Activated T-cell treated with anti-CD3 and anti-CD28 coated beads, Interleukin-2, amount 50 U/mL, for 4 hours (primary cell): Measurements from ENCODE around the gene PLAU. TPM values are rescaled to one million over a fixed set of nuclear protein-coding genes. Genes with fewer than 3 reads are reported as not detected.
"Not testable (repeated sequence)": the region's sequence is repeated elsewhere in the genome, so short reads cannot be mapped to it uniquely, and the experiment has no call there.

Source experiments
- ATAC-seq, 2 donors: fragments of 200-7000 bp; cut with Tn5 transposase; one replicate each; pipeline ENCODE4 v1.10.0; 2021
- DNase-seq: peaks from one replicate; pipeline ENCODE4 v3.0.0-alpha.2; 2020
- H3K27me3 Mint-ChIP-seq: one replicate; pipeline ENCODE4 v1.8.0; 2021; ENCODE audit warnings: low read depth, mixed read lengths
- H3K36me3 Mint-ChIP-seq: one replicate; pipeline ENCODE4 v1.8.0; 2022; ENCODE audit warnings: mixed read lengths; ENCODE audit not compliant: insufficient read depth
- H3K4me1 Mint-ChIP-seq: one replicate; pipeline ENCODE4 v1.8.0; 2021; ENCODE audit warnings: low read depth, mixed read lengths
- H3K4me3 Mint-ChIP-seq: one replicate; pipeline ENCODE4 v1.8.0; 2021; ENCODE audit warnings: mild to moderate bottlenecking, moderate library complexity, mixed read lengths
- H3K9me3 Mint-ChIP-seq: one replicate; pipeline ENCODE4 v1.8.0; 2021; ENCODE audit warnings: mixed read lengths
- total RNA-seq, 3 donors: library from RNA; stranded (reverse); gene quantifications; one replicate each; pipeline ENCODE4 v1.2.1, GENCODE V29; 2021

PLAU gene
- total RNA-seq, 3 donors from 2014 or later = 0.82 to 1.1 (median 0.84) TPM

DNA sequence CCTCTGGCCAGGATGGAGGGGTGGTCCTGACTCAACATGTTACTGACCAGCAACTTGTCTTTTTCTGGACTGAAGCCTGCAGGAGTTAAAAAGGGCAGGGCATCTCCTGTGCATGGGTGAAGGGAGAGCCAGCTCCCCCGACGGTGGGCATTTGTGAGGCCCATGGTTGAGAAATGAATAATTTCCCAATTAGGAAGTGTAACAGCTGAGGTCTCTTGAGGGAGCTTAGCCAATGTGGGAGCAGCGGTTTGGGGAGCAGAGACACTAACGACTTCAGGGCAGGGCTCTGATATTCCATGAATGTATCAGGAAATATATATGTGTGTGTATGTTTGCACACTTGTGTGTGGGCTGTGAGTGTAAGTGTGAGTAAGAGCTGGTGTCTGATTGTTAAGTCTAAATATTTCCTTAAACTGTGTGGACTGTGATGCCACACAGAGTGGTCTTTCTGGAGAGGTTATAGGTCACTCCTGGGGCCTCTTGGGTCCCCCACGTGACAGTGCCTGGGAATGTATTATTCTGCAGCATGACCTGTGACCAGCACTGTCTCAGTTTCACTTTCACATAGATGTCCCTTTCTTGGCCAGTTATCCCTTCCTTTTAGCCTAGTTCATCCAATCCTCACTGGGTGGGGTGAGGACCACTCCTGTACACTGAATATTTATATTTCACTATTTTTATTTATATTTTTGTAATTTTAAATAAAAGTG lies 6.0 kb downstream of the PLAU start:
- peaks cover 16% of the 10 kb centered on the region for H3K4me1 Mint-ChIP-seq
- H3K4me3 Mint-ChIP-seq = no peak overlapping the region
- no peak for DNase-seq
- no peaks in the 10 kb centered on the region for H3K36me3 Mint-ChIP-seq
- H3K9me3 Mint-ChIP-seq = peaks cover 4% of the 10 kb centered on the region
- H3K27me3 Mint-ChIP-seq = peaks cover 19% of the 10 kb centered on the region
- no peak for ATAC-seq

DNA sequence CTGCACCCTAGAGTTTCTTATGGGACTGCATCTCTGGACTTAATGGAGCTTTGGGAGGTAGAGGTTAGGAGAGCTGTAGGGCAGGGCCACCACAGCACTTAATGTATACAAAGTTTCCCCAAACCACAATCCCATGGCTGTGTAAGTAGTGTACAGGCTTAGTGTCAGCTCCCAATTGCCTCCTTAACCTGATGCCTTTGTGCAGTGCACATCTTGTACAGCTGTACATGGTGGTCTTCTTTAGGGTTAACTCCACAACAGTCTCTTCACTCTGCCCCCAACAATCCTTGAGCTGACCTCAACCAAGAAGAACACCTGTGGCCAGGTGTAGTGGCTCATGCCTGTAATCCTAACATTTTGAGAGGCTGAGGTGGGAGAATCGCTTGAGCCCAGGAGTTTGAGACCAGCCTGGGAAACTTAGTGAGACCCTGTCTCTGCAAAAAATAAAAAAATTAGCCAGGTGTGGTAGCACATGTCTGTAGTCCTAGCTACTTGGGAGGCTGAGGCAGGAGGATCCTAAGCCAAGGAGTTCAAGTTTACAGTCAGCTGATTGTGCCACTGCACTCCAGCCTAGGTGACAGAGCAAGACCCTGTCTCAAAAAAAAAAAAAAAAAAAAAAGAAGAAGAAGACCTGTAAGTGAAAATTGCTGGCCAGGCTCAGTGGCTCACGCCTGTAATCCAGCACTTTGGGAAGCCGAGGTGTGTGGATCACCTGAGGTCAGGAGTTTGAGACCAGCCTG lies 6.8 kb downstream of the PLAU start:
- Mint-ChIP-seq H3K4me3 (no peak overlapping the region), H3K36me3 (no peaks in the 10 kb centered on the region), H3K27me3 (peaks cover 14% of the 10 kb centered on the region), H3K9me3 (peaks cover 4% of the 10 kb centered on the region), H3K4me1 (peaks cover 24% of the 10 kb centered on the region)
- no peak for DNase-seq
- no peak for ATAC-seq

DNA sequence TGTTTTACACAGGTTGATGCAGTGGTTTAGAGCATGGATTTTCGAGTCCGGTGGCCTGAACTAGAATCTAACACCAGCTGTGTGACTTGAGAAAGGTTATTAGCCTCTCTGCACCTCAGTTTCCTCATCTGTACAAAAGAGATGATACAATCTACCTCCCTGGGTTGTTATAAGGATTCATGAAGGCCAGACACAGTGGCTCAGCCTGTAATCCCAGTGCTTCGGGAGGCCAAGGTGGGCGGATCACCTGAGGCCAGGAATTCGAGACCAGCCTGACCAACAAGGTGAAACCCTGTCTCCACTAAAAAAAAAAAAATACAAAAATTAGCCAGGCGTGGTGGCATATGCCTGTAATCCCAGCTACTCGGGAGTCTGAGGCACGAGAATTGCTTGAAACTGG lies 8.5 kb downstream of the PLAU start:
- DNase-seq, H3K9me3 Mint-ChIP-seq, H3K36me3 Mint-ChIP-seq, ATAC-seq, H3K4me3 Mint-ChIP-seq: not testable (repeated sequence)
- Mint-ChIP-seq H3K4me1 (peaks cover 30% of the 10 kb centered on the region), H3K27me3 (peaks cover 14% of the 10 kb centered on the region)

DNA sequence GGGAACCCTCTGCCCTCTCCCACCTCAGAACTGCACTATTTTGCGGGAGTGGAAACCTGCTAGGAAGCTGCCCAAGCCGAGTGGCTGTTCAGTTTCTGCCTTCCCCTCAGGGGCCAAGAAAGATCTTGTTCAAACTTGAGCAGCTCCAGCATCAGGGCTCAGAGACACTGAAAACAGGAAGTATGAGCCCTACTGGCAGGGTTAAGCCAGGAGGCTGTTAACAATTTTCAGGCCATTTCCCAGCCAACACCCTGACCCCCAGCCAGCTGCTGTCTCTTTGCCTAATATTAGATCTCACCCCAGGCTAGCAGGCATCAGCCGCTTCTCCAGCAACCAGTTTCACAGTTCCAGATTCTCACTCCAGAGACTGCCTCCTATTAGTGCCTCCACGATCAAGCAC lies 9.2 kb downstream of the PLAU start:
- H3K27me3 Mint-ChIP-seq = peaks cover 17% of the 10 kb centered on the region

DNA sequence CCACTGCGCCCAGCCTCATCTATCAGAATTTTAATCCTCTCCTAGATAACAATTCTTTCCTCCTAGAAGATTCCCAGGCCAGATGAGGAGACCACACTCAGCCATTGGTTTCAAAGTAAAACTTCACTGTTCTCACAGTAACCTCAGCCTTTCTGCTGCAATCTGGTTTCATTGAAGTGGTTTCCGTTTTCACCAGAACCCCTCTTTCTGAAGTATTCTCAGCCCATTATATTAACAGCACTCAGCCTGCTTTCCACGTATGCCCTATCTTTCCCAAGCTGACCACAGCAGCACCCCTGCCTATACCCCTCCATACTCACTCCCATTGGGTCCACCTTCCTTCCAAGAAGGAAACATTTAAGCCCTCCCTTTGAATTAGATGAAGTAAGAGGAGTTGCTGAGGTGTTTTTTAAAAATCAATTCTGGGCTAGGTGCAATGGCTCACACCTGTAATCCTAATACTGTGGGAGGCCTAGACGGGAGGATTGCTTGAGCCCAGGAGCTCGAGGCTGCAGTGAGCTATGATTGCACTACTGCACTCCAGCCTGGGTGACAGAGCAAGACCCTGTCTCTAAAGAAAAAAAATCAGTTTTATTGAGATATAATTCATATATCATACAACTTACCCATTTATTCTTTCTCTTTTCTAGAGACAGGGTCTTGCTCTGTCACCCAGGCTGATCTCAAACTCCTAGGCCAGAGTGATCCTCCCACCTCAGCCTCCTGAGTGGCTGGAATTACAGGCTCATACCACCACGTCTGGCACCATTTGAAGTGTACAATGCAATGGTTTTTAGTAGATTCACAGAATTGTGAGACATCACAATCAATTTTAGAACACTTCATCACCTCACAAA lies 11.3 kb downstream of the PLAU start:
- Mint-ChIP-seq H3K4me3 (peak overlapping the region; percentile 26), H3K9me3 (peaks cover 4% of the 10 kb centered on the region), H3K36me3 (no peaks in the 10 kb centered on the region), H3K27me3 (peaks cover 18% of the 10 kb centered on the region), H3K4me1 (peaks cover 31% of the 10 kb centered on the region)
- DNase-seq = no peak
- ATAC-seq = peak; percentile 72 to 80

More for the DNA sequence above, 9.2 kb downstream of the PLAU start:
- Mint-ChIP-seq H3K36me3 (no peaks in the 10 kb centered on the region), H3K9me3 (peaks cover 4% of the 10 kb centered on the region), H3K4me1 (peaks cover 30% of the 10 kb centered on the region), H3K4me3 (no peak overlapping the region)
- ATAC-seq = no peak
- no peak for DNase-seq

DNA sequence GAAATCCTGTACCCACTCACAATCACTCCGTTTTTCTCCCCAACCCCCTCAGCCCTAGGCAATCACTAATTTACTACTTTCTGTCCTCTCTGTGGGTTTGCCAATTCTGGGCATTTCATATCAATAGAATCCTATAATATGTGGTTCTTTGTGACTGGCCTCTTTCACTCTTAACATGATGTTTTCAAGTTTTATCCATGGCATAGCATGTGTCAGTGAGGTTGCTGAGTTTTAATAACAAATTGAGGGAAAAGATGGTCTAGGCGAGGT lies 11.9 kb downstream of the PLAU start:
- DNase-seq (no peak), ATAC-seq (peak in 1 of 2 donors; percentile 19)
- H3K4me1 Mint-ChIP-seq = peaks cover 31% of the 10 kb centered on the region
- peaks cover 4% of the 10 kb centered on the region for H3K9me3 Mint-ChIP-seq
- H3K4me3 Mint-ChIP-seq = peak overlapping the region; percentile 2
- H3K36me3 Mint-ChIP-seq = no peaks in the 10 kb centered on the region
- peaks cover 23% of the 10 kb centered on the region for H3K27me3 Mint-ChIP-seq

DNA sequence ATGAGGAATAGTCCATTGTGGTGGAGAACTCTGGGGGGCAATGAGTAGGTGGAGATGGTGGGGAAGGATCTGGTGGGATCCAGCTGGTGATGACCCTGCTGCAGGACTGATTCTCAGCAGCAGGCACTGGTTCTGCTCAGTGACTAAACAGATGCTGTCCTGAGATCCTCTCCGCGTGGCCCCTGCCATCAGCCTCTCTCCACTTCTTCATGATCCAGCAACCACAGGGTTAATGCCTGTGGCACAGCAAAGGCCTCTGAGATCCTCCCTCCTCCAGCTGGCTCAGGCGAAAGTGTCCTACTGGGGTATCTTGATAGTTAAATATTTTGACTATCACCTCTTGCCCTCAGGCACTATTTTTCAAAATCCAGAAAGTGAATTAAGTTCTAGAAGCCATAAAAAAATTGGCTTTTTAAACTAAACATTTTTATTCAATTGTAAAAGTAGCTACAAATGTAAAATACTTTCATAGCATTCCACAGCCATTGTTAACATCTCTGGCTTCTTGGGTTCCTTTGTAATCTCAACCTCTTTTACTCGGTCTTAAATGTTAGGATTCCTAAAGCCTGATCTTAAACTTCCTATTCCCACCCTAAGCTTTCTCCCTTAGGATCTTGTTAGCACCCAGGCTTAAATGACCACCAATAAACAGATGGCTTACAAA lies 13.1 kb downstream of the PLAU start:
- no peak for ATAC-seq
- Mint-ChIP-seq H3K36me3 (no peaks in the 10 kb centered on the region), H3K9me3 (no peaks in the 10 kb centered on the region), H3K4me3 (no peak overlapping the region), H3K4me1 (peaks cover 31% of the 10 kb centered on the region), H3K27me3 (peaks cover 23% of the 10 kb centered on the region)
- no peak for DNase-seq

DNA sequence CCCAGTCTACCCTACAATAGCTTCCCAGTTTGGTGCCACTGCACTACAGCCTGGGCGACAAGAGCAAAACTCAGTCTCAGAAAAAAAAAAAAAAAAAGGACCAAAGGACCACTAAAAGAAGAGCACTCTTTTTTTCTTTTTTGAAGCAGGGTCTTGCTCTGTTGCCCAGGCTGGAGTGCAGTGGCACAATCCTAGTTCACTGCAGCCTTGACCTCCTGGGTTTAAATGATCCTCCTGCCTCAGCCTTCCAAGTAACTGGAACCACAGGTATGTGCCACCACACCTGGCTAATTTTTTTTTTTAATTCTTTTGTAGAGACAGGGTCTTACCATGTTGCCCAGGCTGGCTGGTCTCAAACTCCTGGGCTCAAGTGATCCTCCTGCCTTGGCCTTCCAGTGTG lies 14.0 kb downstream of the PLAU start:
- no peaks in the 10 kb centered on the region for H3K36me3 Mint-ChIP-seq
- H3K9me3 Mint-ChIP-seq = no peaks in the 10 kb centered on the region
- H3K4me3 Mint-ChIP-seq = no peak overlapping the region
- no peak for DNase-seq
- ATAC-seq = no peak
- peaks cover 23% of the 10 kb centered on the region for H3K27me3 Mint-ChIP-seq
- H3K4me1 Mint-ChIP-seq = peaks cover 29% of the 10 kb centered on the region

DNA sequence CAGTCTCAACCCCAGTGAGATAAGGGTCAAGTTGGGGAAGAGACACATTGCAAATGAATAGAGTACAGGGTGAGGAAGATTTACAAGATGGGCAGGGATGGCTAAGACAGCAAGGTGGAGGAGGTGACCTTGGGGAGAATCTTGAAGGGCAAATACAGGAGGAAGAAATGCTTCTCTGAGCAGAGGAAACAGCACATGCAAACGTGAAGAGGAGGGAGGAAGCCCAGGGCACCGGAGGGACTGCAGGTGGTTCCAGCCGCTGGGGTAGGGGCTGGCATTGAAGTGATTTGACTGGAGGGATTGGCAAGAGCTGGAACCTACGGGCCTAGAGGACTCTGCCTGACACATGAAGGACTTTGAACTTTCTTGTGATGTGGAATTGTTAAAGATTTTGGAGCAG lies 14.6 kb downstream of the PLAU start:
- no peak overlapping the region for H3K4me3 Mint-ChIP-seq
- peaks cover 24% of the 10 kb centered on the region for H3K27me3 Mint-ChIP-seq
- no peak for DNase-seq

DNA sequence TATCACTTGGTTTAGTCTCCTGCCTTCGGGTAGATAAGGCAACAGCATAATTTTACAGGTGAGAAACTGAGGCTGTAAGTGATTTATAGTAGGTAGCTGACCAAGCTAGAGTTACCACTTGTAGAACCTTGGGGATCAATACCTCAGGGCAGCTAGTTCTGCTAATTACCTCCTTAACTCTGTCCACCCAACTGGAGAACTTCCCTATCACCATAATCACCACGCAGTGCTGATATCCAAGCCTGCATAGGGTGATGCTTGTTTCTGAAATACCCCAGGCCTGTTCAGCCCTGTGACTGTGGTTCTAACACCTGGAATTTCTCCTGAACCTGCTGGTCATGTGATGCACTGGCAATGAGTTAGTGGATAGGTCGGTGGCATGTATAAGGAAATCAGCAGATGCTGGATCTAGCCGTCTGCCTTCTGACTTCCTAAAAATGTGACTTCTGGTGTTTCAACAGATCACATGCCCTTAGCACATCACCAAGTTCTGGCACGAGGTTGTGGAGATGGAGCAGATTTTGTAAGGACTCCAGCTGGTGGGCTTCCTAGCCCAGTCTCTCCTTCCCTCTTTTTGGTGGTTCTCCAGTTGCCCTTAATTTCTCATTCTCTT lies 15.3 kb downstream of the PLAU start:
- no peak overlapping the region for H3K4me3 Mint-ChIP-seq
- H3K4me1 Mint-ChIP-seq = peaks cover 23% of the 10 kb centered on the region
- H3K36me3 Mint-ChIP-seq = no peaks in the 10 kb centered on the region
- no peak for DNase-seq
- ATAC-seq = no peak
- no peaks in the 10 kb centered on the region for H3K9me3 Mint-ChIP-seq
- H3K27me3 Mint-ChIP-seq = peaks cover 24% of the 10 kb centered on the region

More for the DNA sequence above, 14.6 kb downstream of the PLAU start:
- no peaks in the 10 kb centered on the region for H3K36me3 Mint-ChIP-seq
- peaks cover 25% of the 10 kb centered on the region for H3K4me1 Mint-ChIP-seq
- H3K9me3 Mint-ChIP-seq = no peaks in the 10 kb centered on the region
- no peak for ATAC-seq

DNA sequence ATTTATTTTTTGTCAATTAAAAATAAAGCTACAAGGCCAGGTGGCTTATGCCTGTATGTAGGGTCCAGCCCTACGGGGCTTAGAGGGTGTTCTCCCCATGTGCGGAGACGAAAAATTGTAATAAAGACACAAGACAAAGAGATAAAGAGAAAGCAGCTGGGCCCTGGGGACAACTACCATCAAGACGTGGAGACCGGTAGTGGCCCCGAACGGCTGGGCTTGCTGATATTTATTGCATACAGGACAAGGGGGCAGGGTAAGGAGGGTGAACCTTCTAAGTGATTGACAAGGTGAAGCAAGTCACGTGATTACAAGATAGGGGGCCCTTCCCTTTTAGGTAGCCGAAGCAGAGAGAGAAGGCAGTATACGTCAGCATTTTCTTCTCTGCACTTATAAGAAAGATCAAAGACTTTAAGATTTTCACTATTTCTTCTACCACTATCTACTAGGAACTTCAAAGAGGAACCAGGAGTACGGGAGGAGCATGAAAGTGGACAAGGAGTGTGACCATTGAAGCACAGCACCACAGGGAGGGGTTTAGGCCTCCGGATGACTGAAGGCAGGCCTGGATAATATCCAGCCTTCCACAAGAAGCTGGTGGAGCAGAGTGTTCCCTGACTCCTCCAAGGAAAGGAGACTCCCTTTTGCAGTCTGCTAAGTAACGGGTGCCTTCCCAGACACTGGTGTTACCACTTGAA lies 19.8 kb downstream of the PLAU start:
- H3K36me3 Mint-ChIP-seq, H3K4me3 Mint-ChIP-seq, ATAC-seq, H3K9me3 Mint-ChIP-seq, DNase-seq: not testable (repeated sequence)
- H3K27me3 Mint-ChIP-seq = peaks cover 12% of the 10 kb centered on the region
- peaks cover 15% of the 10 kb centered on the region for H3K4me1 Mint-ChIP-seq

DNA sequence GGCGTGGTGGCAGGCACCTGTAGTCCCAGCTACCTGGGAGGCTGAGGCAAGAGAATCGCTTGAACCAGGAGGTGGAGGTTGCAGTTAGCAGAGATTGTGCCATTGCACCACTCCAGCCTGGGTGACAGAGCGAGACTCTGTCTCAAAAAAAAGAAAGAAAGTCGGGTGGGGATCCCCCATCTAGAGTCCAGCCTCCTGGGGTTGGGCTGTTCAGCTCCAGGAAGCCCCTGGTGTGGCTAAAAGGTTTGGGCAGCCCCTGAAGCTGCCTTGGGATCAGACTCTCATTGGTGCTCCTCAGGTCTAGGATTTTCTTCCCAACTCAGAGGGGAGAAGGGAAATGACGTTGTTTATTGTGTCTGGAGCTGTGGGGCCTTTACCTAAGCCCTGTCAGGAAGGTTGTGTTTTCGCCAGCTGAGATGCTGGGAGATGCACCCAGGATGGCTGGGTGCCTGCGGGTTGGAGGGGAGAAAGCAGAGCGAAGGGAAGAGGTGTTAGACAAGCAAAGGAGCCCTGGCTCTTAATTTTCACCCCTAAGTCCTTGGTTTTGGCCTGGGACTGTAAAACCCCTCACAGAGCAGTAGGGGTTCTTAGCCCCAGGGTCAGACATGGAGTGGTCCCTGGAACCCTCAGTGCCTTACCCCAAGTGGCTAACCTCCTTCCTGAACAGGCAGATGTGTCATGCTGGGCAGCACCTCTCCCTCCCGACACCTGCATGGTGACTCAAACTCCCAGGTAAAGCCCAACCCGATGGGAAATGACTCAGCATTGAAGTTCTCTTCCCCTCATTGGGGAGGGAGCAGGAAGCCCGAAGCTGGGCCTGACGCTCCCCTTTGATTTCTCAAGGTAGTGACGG lies 21.1 kb downstream of the PLAU start:
- Mint-ChIP-seq H3K36me3 (no peaks in the 10 kb centered on the region), H3K4me3 (no peak overlapping the region)

More for the DNA sequence above, 21.1 kb downstream of the PLAU start:
- ATAC-seq = peak; percentile 91 to 95
- Mint-ChIP-seq H3K27me3 (peaks cover 7% of the 10 kb centered on the region), H3K9me3 (no peaks in the 10 kb centered on the region), H3K4me1 (peaks cover 15% of the 10 kb centered on the region)
- DNase-seq = peak; percentile 67
